ENCODE data around the gene PSMB7.

PSMB7 gene

GRCh38 chr9:124307379-124308030 lies 107.7 kb downstream of the PSMB7 start:
- ATAC-seq (replicated peaks): no peak
- Mint-ChIP-seq H3K36me3 (peaks cover 46 to 57% of the 10 kb centered on the region in 2 donors), H3K27me3 (no peaks in the 10 kb centered on the region)

GRCh38 chr9:124306098-124306735 lies 109.0 kb downstream of the PSMB7 start:
- Mint-ChIP-seq H3K4me3 (no peak overlapping the region), H3K4me1 (peaks cover 4 to 16% of the 10 kb centered on the region in 2 donors)

More at GRCh38 chr9:124307379-124308030, 107.7 kb downstream of the PSMB7 start:
- Mint-ChIP-seq H3K4me1 (peaks cover 4 to 20% of the 10 kb centered on the region in 2 donors), H3K27ac (peak overlapping the region; percentile 37), H3K4me3 (no peak overlapping the region), H3K9me3 (no peaks in the 10 kb centered on the region)
- DNase-seq: no peak

DNA sequence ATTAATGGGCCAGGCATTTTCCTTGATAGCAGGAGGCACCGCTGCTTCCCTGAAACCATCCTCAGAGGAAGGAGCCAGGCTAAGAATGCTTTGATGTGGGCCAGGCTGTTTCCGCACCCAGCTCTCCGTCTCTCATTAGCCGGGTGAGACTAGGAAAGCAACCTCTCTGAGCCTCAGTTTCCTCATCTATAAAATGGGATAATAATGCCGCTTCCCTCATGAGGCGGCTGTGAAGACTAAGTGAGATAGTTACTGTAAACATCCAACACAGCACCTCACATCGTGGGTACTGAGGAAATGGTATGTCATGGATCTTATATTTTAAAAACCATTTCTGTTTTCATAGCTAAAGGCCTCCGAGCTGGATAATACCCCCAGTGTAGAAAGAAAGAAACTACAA lies 111.0 kb downstream of the PSMB7 start:
- no peak overlapping the region for H3K27ac Mint-ChIP-seq
- no peaks in the 10 kb centered on the region for H3K27me3 Mint-ChIP-seq
- H3K36me3 Mint-ChIP-seq: peaks cover 58 to 70% of the 10 kb centered on the region in 2 donors
- no peak for DNase-seq
- ATAC-seq (replicated peaks): no peak
- no peaks in the 10 kb centered on the region for H3K9me3 Mint-ChIP-seq
- H3K4me3 Mint-ChIP-seq: no peak overlapping the region
- H3K4me1 Mint-ChIP-seq: peaks cover 14 to 29% of the 10 kb centered on the region in 2 donors

More at GRCh38 chr9:124306098-124306735, 109.0 kb downstream of the PSMB7 start:
- Mint-ChIP-seq H3K9me3 (no peaks in the 10 kb centered on the region), H3K27ac (no peak overlapping the region), H3K36me3 (peaks cover 49 to 59% of the 10 kb centered on the region in 2 donors), H3K27me3 (no peaks in the 10 kb centered on the region)
- no peak for DNase-seq
- no peak for ATAC-seq (replicated peaks)

- no peaks in the 10 kb centered on the region for H3K9me3 Mint-ChIP-seq
- H3K36me3 Mint-ChIP-seq: peaks cover 55 to 72% of the 10 kb centered on the region in 2 donors
- H3K4me3 Mint-ChIP-seq: no peak overlapping the region
- H3K4me1 Mint-ChIP-seq: peaks cover 17 to 34% of the 10 kb centered on the region in 2 donors
- H3K27ac Mint-ChIP-seq: no peak overlapping the region
- H3K27me3 Mint-ChIP-seq: no peaks in the 10 kb centered on the region
- ATAC-seq (replicated peaks) (no peak), DNase-seq (no peak)
These were observed 111.5 kb downstream of the PSMB7 start for GRCh38 chr9:124303762-124304161.

Measured in stimulated activated naive B cell treated with anti-CD40 and anti-IgM and Interleukin-4, amounts not matched to agents 10 μg/mL and 1 μg/mL and 100 μg/mL, for 72 hours (primary cell).